Ectodermal cell (in vitro differentiated cells): ENCODE data around the gene ZMIZ1.

ENCODE experiments used
- H3K27ac ChIP-seq: 2 replicates; pipeline ENCODE4 v1.7.0; 2013; ENCODE audit warnings: mild to moderate bottlenecking, low read depth, low read length; ENCODE audit not compliant: insufficient read depth, poor library complexity, severe bottlenecking
- H3K27me3 ChIP-seq: 2 replicates; pipeline ENCODE4 v1.7.0; 2013; ENCODE audit warnings: mild to moderate bottlenecking, low read length; ENCODE audit not compliant: insufficient read depth, control insufficient read depth, poor library complexity, severe bottlenecking
- H3K36me3 ChIP-seq: one replicate; pipeline ENCODE4 v1.7.0; 2013; ENCODE audit warnings: low read length; ENCODE audit not compliant: control insufficient read depth, insufficient read depth
- H3K4me1 ChIP-seq: one replicate; pipeline ENCODE4 v1.7.0; 2013; ENCODE audit warnings: low read length; ENCODE audit not compliant: control insufficient read depth, insufficient read depth
- H3K4me3 ChIP-seq: 2 replicates; pipeline ENCODE4 v1.7.0; 2013; ENCODE audit warnings: low read depth, low read length, control low read depth; ENCODE audit not compliant: insufficient read depth
- H3K9me3 ChIP-seq: 2 replicates; pipeline ENCODE4 v1.7.0; 2013; ENCODE audit warnings: mild to moderate bottlenecking, low read length, moderate library complexity; ENCODE audit not compliant: control insufficient read depth
- WGBS, 2 experiments: methylation state at CpG; one replicate each; pipeline ENCODE4 v1.1.7; 2013; ENCODE audit warnings: missing lambda C conversion rate in 2 of 2; 5-methylcytosine and 5-hydroxymethylcytosine counted together

The ZMIZ1 gene

GRCh38 chr10:79072994-79073645, 4.4 kb downstream of the ZMIZ1 start:
- Histone ChIP-seq H3K27me3 (peaks cover 3% of the 10 kb centered on the region), H3K27ac (no peak overlapping the region), H3K4me1 (peaks cover 38% of the 10 kb centered on the region), H3K36me3 (no peaks in the 10 kb centered on the region), H3K4me3 (no peak overlapping the region), H3K9me3 (no peaks in the 10 kb centered on the region)
- WGBS, 2 experiments = 92 to 95% methylated on average over 4 of the region's 4 CpGs

- no peaks in the 10 kb centered on the region for H3K9me3 ChIP-seq
- H3K36me3 ChIP-seq = no peaks in the 10 kb centered on the region
- no peaks in the 10 kb centered on the region for H3K27me3 ChIP-seq
- H3K4me3 ChIP-seq = no peak overlapping the region
- 92% methylated on average over 13 to 15 of the region's 15 CpGs for WGBS, 2 experiments
- no peak overlapping the region for H3K27ac ChIP-seq
- H3K4me1 ChIP-seq = peaks cover 42% of the 10 kb centered on the region
Measured at GRCh38 chr10:79073784-79074432, 5.1 kb downstream of the ZMIZ1 start.

GRCh38 chr10:79074732-79075131, 6.0 kb downstream of the ZMIZ1 start:
- H3K36me3 ChIP-seq = no peaks in the 10 kb centered on the region
- WGBS, 2 experiments = 37 to 48% methylated on average over 4 of the region's 4 CpGs
- no peak overlapping the region for H3K27ac ChIP-seq
- no peaks in the 10 kb centered on the region for H3K9me3 ChIP-seq
- H3K27me3 ChIP-seq = no peaks in the 10 kb centered on the region
- H3K4me3 ChIP-seq = no peak overlapping the region
- H3K4me1 ChIP-seq = peaks cover 50% of the 10 kb centered on the region

GRCh38 chr10:79075418-79075817, 6.7 kb downstream of the ZMIZ1 start:
- 84 to 90% methylated on average over 3 of the region's 3 CpGs for WGBS, 2 experiments
- Histone ChIP-seq H3K4me3 (no peak overlapping the region), H3K27me3 (no peaks in the 10 kb centered on the region), H3K9me3 (no peaks in the 10 kb centered on the region), H3K4me1 (peaks cover 53% of the 10 kb centered on the region), H3K36me3 (no peaks in the 10 kb centered on the region), H3K27ac (no peak overlapping the region)

- no peak overlapping the region for H3K27ac ChIP-seq
- H3K4me1 ChIP-seq = peaks cover 49% of the 10 kb centered on the region
- H3K9me3 ChIP-seq = no peaks in the 10 kb centered on the region
- no peaks in the 10 kb centered on the region for H3K27me3 ChIP-seq
- H3K4me3 ChIP-seq = no peak overlapping the region
- WGBS, 2 experiments = 87 to 90% methylated on average over 9 to 10 of the region's 10 CpGs
- no peaks in the 10 kb centered on the region for H3K36me3 ChIP-seq
Measured at GRCh38 chr10:79077488-79078173, 8.9 kb downstream of the ZMIZ1 start.

GRCh38 chr10:79078367-79079053, 9.7 kb downstream of the ZMIZ1 start:
- Histone ChIP-seq H3K4me3 (no peak overlapping the region), H3K27me3 (no peaks in the 10 kb centered on the region), H3K36me3 (no peaks in the 10 kb centered on the region), H3K9me3 (no peaks in the 10 kb centered on the region), H3K27ac (no peak overlapping the region), H3K4me1 (peaks cover 44% of the 10 kb centered on the region)
- 87 to 90% methylated on average over 6 to 8 of the region's 8 CpGs for WGBS, 2 experiments

- Histone ChIP-seq H3K4me3 (no peak overlapping the region), H3K4me1 (peaks cover 46% of the 10 kb centered on the region), H3K27ac (no peak overlapping the region), H3K36me3 (no peaks in the 10 kb centered on the region), H3K9me3 (no peaks in the 10 kb centered on the region), H3K27me3 (no peaks in the 10 kb centered on the region)
- WGBS, 2 experiments = 91 to 97% methylated on average over 1 of the region's 1 CpG
Measured at GRCh38 chr10:79079054-79079397, 10.3 kb downstream of the ZMIZ1 start.

GRCh38 chr10:79079490-79080355, 11.0 kb downstream of the ZMIZ1 start:
- H3K4me1 ChIP-seq = peaks cover 40% of the 10 kb centered on the region
- H3K27me3 ChIP-seq = no peaks in the 10 kb centered on the region
- WGBS, 2 experiments = 84 to 85% methylated on average over 14 to 15 of the region's 15 CpGs
- H3K36me3 ChIP-seq = no peaks in the 10 kb centered on the region
- no peaks in the 10 kb centered on the region for H3K9me3 ChIP-seq
- H3K4me3 ChIP-seq = no peak overlapping the region
- H3K27ac ChIP-seq = no peak overlapping the region

- Histone ChIP-seq H3K27me3 (no peaks in the 10 kb centered on the region), H3K9me3 (no peaks in the 10 kb centered on the region), H3K4me1 (peaks cover 23% of the 10 kb centered on the region), H3K4me3 (no peak overlapping the region), H3K27ac (no peak overlapping the region), H3K36me3 (no peaks in the 10 kb centered on the region)
- 82 to 84% methylated on average over 12 of the region's 12 CpGs for WGBS, 2 experiments
Measured at GRCh38 chr10:79081353-79082034, 12.7 kb downstream of the ZMIZ1 start.
